Measurements from ENCODE around the gene DPF3. TPM values are rescaled to one million over a fixed set of nuclear protein-coding genes. Genes with fewer than 3 reads are reported as not detected.

The DPF3 gene
- total RNA-seq, 4 donors from 2014 or later, result 16.7 to 27.8 (median 20.3) TPM

DNA sequence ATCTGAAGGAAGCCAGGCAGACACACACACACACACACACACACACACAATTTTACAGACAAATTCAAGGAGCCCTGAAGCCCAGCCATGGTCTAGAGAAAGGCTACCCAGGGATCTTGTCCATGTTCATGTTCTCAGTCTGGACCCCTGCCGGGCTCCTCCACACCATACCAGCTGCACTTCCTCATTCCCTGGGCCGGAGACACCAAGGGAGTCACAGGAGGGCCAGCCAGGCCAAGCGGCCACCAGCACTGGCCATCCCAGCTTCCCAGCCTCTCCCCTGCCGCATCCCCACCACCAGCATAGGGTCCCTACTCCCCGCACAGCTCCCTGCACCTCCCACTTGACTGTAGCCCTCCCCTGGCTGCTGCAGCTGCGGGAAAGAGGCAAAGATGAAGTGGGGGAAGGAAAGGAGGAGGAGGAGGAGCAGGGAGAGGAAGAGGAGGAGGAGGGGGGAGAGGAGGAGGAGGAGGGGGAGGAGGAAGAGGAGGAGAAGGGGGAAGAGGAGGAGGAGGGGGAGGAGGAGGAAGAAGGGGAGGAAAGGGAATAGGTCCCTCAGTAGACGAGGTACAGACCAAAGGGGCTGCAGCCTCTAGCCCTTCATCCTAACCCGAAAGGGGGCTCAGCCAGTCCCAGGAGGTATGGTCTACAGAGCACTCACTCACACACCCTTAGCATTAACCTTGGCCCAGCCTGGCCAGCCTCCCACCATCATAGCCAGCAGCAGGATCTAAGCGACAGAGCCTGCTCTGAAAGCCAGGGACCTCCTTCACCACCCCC is 293.2 kb downstream of the DPF3 start:
- ATAC-seq (no peak), DNase-seq (no peak)
- intact Hi-C loops (cut with DNase I; ENCODE audit: low total_unique reads) (no loop called here), in situ Hi-C loops (cut with MboI; ENCODE audit: low sequenced_read_pairs in 4 of 4) (no loop called here)
- Histone ChIP-seq H3K4me3 (no peak overlapping the region), H3K36me3 (no peaks in the 10 kb centered on the region), H3K27me3 (no peaks in the 10 kb centered on the region), H3K9me3 (no peaks in the 10 kb centered on the region), H3K27ac (no peak overlapping the region), H3K4me1 (no peaks in the 10 kb centered on the region)
- TF ChIP-seq, protein P1, sequence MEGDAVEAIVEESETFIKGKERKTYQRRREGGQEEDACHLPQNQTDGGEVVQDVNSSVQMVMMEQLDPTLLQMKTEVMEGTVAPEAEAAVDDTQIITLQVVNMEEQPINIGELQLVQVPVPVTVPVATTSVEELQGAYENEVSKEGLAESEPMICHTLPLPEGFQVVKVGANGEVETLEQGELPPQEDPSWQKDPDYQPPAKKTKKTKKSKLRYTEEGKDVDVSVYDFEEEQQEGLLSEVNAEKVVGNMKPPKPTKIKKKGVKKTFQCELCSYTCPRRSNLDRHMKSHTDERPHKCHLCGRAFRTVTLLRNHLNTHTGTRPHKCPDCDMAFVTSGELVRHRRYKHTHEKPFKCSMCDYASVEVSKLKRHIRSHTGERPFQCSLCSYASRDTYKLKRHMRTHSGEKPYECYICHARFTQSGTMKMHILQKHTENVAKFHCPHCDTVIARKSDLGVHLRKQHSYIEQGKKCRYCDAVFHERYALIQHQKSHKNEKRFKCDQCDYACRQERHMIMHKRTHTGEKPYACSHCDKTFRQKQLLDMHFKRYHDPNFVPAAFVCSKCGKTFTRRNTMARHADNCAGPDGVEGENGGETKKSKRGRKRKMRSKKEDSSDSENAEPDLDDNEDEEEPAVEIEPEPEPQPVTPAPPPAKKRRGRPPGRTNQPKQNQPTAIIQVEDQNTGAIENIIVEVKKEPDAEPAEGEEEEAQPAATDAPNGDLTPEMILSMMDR (IDR thresholded peaks at IDR 0.05 in 4 of 5, conservative IDR thresholded peaks at IDR 0.05 in 1 of 5), result no peak
- TF ChIP-seq POLR2A (IDR thresholded peaks at IDR 0.05), result no peak

DNA sequence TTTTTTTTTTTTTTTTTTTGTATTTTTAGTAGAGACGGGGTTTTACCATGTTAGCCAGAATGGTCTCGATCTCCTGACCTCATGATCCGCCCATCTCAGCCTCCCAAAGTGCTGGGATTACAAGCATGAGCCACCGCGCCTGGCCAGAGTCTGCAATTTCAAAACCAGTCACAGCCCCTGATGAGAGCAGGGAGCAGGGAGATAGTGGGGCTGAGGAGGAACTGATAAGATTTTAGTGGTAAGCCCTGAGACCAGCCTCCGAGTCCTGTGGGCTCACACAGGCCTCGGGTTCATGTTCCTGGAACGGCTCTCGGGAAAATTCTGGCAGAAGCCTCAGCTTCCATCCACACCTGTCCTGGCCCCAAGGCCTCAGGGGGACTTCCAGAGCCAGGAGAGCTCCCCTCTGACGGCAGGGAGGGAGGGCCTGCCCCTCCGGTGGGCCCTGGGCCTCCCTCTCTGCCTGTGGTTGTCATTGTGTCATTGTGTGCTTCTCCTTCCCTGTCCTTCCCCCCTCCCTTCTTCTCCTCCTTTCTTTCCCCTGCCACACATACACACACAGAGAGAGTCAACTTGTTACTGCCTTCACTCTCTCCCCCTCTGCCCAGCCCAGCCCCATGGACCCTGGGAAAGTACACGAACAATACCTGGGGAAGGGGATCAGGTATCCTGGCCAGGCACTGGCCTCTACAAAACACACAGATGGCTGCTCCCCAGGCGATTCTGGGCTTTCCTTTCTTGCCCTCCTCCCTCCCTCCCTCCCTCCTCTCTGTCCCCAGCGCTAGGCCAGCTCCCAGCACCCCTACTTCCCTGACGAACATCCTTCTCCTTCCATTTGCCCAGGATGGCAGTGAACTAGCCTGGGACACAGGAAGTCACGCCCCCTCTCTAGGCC is 294.1 kb downstream of the DPF3 start:
- H3K27me3 ChIP-seq, result no peaks in the 10 kb centered on the region
- H3K4me3 ChIP-seq, result no peak overlapping the region
- TF ChIP-seq, protein P1 (IDR thresholded peaks at IDR 0.05 in 4 of 5, conservative IDR thresholded peaks at IDR 0.05 in 1 of 5), result no peak
- no peak for TF ChIP-seq POLR2A (IDR thresholded peaks at IDR 0.05)
- ATAC-seq (no peak), DNase-seq (no peak)
- H3K27ac ChIP-seq, result no peak overlapping the region
- H3K4me1 ChIP-seq, result no peaks in the 10 kb centered on the region
- H3K9me3 ChIP-seq, result no peaks in the 10 kb centered on the region
- in situ Hi-C loops (cut with MboI; ENCODE audit: low sequenced_read_pairs in 4 of 4), result no loop called here
- intact Hi-C loops (cut with DNase I; ENCODE audit: low total_unique reads), result no loop called here
- H3K36me3 ChIP-seq, result no peaks in the 10 kb centered on the region

- Histone ChIP-seq H3K27ac (no peak overlapping the region), H3K27me3 (no peaks in the 10 kb centered on the region), H3K9me3 (no peaks in the 10 kb centered on the region), H3K4me1 (no peaks in the 10 kb centered on the region), H3K36me3 (no peaks in the 10 kb centered on the region), H3K4me3 (no peak overlapping the region)
- intact Hi-C loops (cut with DNase I; ENCODE audit: low total_unique reads) (no loop called here), in situ Hi-C loops (cut with MboI; ENCODE audit: low sequenced_read_pairs in 4 of 4) (no loop called here)
- no peak for ATAC-seq
- no peak for DNase-seq
- TF ChIP-seq POLR2A (IDR thresholded peaks at IDR 0.05), result no peak
- TF ChIP-seq, protein P1 (IDR thresholded peaks at IDR 0.05 in 4 of 5, conservative IDR thresholded peaks at IDR 0.05 in 1 of 5), result no peak
Observed at GRCh38 chr14:72598306-72598705, 295.6 kb downstream of the DPF3 start.

- H3K27ac ChIP-seq, result no peak overlapping the region
- ATAC-seq (no peak), DNase-seq (no peak)
- no peak for TF ChIP-seq POLR2A (IDR thresholded peaks at IDR 0.05)
- TF ChIP-seq, protein P1 (IDR thresholded peaks at IDR 0.05 in 4 of 5, conservative IDR thresholded peaks at IDR 0.05 in 1 of 5), result no peak
- no peaks in the 10 kb centered on the region for H3K27me3 ChIP-seq
- intact Hi-C loops (cut with DNase I; ENCODE audit: low total_unique reads) (no loop called here), in situ Hi-C loops (cut with MboI; ENCODE audit: low sequenced_read_pairs in 4 of 4) (no loop called here)
- H3K4me1 ChIP-seq, result no peaks in the 10 kb centered on the region
- no peak overlapping the region for H3K4me3 ChIP-seq
- no peaks in the 10 kb centered on the region for H3K36me3 ChIP-seq
- no peaks in the 10 kb centered on the region for H3K9me3 ChIP-seq
Observed at GRCh38 chr14:72597252-72598233, 296.4 kb downstream of the DPF3 start.

Measured in gastrocnemius medialis (tissue), 4 donors.